SK-N-MC (cell line): ENCODE measurements around the gene PMEL.
"Not testable (repeated sequence)": the region's sequence is repeated elsewhere in the genome, so short reads cannot be mapped to it uniquely, and the experiment has no call there.

Source experiments
- DNase-seq: peaks from one replicate; pipeline ENCODE4 v3.0.0-alpha.2; 2011; ENCODE audit warnings: low read depth, low spot score
- H3K27ac ChIP-seq: fragments of 200-600 bp; sonication (generic); 2 replicates; pipeline ENCODE4 v1.5.1; 2016; ENCODE audit warnings: mixed run types
- H3K36me3 ChIP-seq: fragments of 200-600 bp; sonication (generic); 2 replicates; pipeline ENCODE4 v1.6.1; 2017; ENCODE audit warnings: antibody characterized with exemption, low read length, mixed read lengths; ENCODE audit not compliant: insufficient read depth
- H3K4me3 ChIP-seq: fragments of 200-600 bp; sonication (generic); 2 replicates; pipeline ENCODE4 v1.5.1; 2016
- H3K9ac ChIP-seq: fragments of 200-600 bp; sonication (generic); 2 replicates; pipeline ENCODE4 v1.8.0; 2017; ENCODE audit warnings: mixed run types, mixed read lengths; ENCODE audit not compliant: insufficient read length
- H3K9me3 ChIP-seq: fragments of 200-600 bp; sonication (generic); 2 replicates; pipeline ENCODE4 v1.6.1; 2017; ENCODE audit warnings: low read depth, mild to moderate bottlenecking, antibody characterized with exemption, low read length, moderate library complexity, mixed read lengths
- EZH2 ChIP-seq: fragments of 200-600 bp; sonication (generic); IDR thresholded peaks from one replicate; pipeline ENCODE4 v1.6.1; 2017; ENCODE audit warnings: antibody characterized with exemption
- FOXP2 ChIP-seq: optimal IDR thresholded peaks from 2 replicates; pipeline ENCODE3; 2011; ENCODE audit warnings: mild to moderate bottlenecking, moderate library complexity; ENCODE audit not compliant: insufficient read depth; ENCODE audit errors: extremely low read length, control extremely low read depth
- POLR2AphosphoS5 ChIP-seq: IDR thresholded peaks from 2 replicates; pipeline ENCODE4 v1.6.1; 2012; ENCODE audit warnings: mild to moderate bottlenecking, low read depth, low read length, borderline replicate concordance

PMEL gene

GRCh38 chr12:55925371-55925770 lies 40.5 kb downstream of the PMEL start:
- TF ChIP-seq POLR2AphosphoS5 (no peak), EZH2 (no peak), FOXP2 (no peak)
- no peak for DNase-seq
- H3K9ac ChIP-seq: peak overlapping the region; percentile 48
- peak overlapping the region; percentile 93 for H3K27ac ChIP-seq
- H3K36me3 ChIP-seq: peaks cover 9% of the 10 kb centered on the region; the same call in 1 of the 2 replicates
- H3K4me3 ChIP-seq: peak overlapping the region; percentile 99
- H3K9me3 ChIP-seq: no peaks in the 10 kb centered on the region

- H3K9ac ChIP-seq, H3K9me3 ChIP-seq, H3K36me3 ChIP-seq, H3K4me3 ChIP-seq, H3K27ac ChIP-seq, DNase-seq: not testable (repeated sequence)
Measured at GRCh38 chr12:55923648-55924047, 42.2 kb downstream of the PMEL start.

GRCh38 chr12:55922126-55922525 lies 43.7 kb downstream of the PMEL start:
- H3K9ac ChIP-seq: no peak overlapping the region
- no peak overlapping the region for H3K4me3 ChIP-seq
- no peak overlapping the region for H3K27ac ChIP-seq
- H3K36me3 ChIP-seq: peaks cover 9% of the 10 kb centered on the region; the same call in 1 of the 2 replicates
- no peak for TF ChIP-seq FOXP2
- no peak for TF ChIP-seq EZH2
- no peak for TF ChIP-seq POLR2AphosphoS5
- no peak for DNase-seq
- H3K9me3 ChIP-seq: no peaks in the 10 kb centered on the region

- DNase-seq, H3K9me3 ChIP-seq, H3K9ac ChIP-seq, H3K27ac ChIP-seq, H3K4me3 ChIP-seq: not testable (repeated sequence)
- peaks cover 14% of the 10 kb centered on the region for H3K36me3 ChIP-seq
Measured at GRCh38 chr12:55919032-55919431, 46.8 kb downstream of the PMEL start.

GRCh38 chr12:55915482-55915859 lies 50.4 kb downstream of the PMEL start:
- DNase-seq: no peak

GRCh38 chr12:55912908-55913307 lies 52.9 kb downstream of the PMEL start:
- Histone ChIP-seq H3K27ac (no peak overlapping the region), H3K36me3 (peaks cover 16% of the 10 kb centered on the region), H3K4me3 (no peak overlapping the region), H3K9ac (no peak overlapping the region), H3K9me3 (no peaks in the 10 kb centered on the region)
- no peak for DNase-seq
- TF ChIP-seq EZH2 (no peak), FOXP2 (no peak), POLR2AphosphoS5 (no peak)

More at GRCh38 chr12:55915482-55915859, 50.4 kb downstream of the PMEL start:
- H3K36me3 ChIP-seq: peaks cover 16% of the 10 kb centered on the region
- H3K27ac ChIP-seq: no peak overlapping the region
- no peak for TF ChIP-seq POLR2AphosphoS5
- H3K9ac ChIP-seq: no peak overlapping the region
- no peaks in the 10 kb centered on the region for H3K9me3 ChIP-seq
- no peak overlapping the region for H3K4me3 ChIP-seq

GRCh38 chr12:55909513-55909884 lies 56.3 kb downstream of the PMEL start:
- Histone ChIP-seq H3K36me3 (peaks cover 16% of the 10 kb centered on the region), H3K9ac (no peak overlapping the region), H3K27ac (peak overlapping the region; percentile 73), H3K4me3 (no peak overlapping the region), H3K9me3 (no peaks in the 10 kb centered on the region)
- TF ChIP-seq FOXP2 (no peak), EZH2 (no peak), POLR2AphosphoS5 (no peak)
- no peak for DNase-seq

- Histone ChIP-seq H3K4me3 (no peak overlapping the region), H3K36me3 (peaks cover 11% of the 10 kb centered on the region), H3K27ac (peak overlapping the region; percentile 73), H3K9ac (peak overlapping the region; percentile 32), H3K9me3 (no peaks in the 10 kb centered on the region)
- DNase-seq: no peak
- TF ChIP-seq EZH2 (no peak), FOXP2 (no peak), POLR2AphosphoS5 (no peak)
Measured at GRCh38 chr12:55908726-55909512, 56.9 kb downstream of the PMEL start.

GRCh38 chr12:55906056-55906455 lies 59.8 kb downstream of the PMEL start:
- no peak overlapping the region for H3K4me3 ChIP-seq
- DNase-seq: no peak
- TF ChIP-seq POLR2AphosphoS5 (no peak), EZH2 (no peak), FOXP2 (no peak)
- H3K9ac ChIP-seq: no peak overlapping the region
- peaks cover 4% of the 10 kb centered on the region; the same call in 1 of the 2 replicates for H3K36me3 ChIP-seq
- H3K27ac ChIP-seq: no peak overlapping the region
- no peaks in the 10 kb centered on the region for H3K9me3 ChIP-seq
